A673 (cell line): ENCODE measurements around the gene HOXD8. TPM values are rescaled to one million over a fixed set of nuclear protein-coding genes. Genes with fewer than 3 reads are reported as not detected.

Experiments
- BruUV-seq: library from RNA; stranded (reverse); fragments of 400-500 nt; replicated peaks from 2 replicates; lab custom pipeline; 2021; lab: Mats Ljungman, UMichigan
- CTCF ChIA-PET: fragments of 300-600 bp; sonication (Branson Sonifier 250); formaldehyde crosslinking; loops from one replicate; lab custom pipeline; 2022; ENCODE audit warnings: antibody characterized with exemption; lab: Charles Lee
- POLR2A ChIA-PET: fragments of 300-600 bp; sonication (Branson Sonifier 250); formaldehyde crosslinking; loops from one replicate; lab custom pipeline; 2022; ENCODE audit warnings: antibody characterized with exemption; ENCODE audit not compliant: low non-redundant PET; lab: Charles Lee
- DNase-seq: peaks from one replicate; pipeline ENCODE4 v3.0.0-alpha.2; 2015; ENCODE audit warnings: low spot score
- H3K27ac ChIP-seq: fragments of 200-600 bp; sonication (generic); 2 replicates; pipeline ENCODE4 v1.5.1; 2016; ENCODE audit warnings: mixed run types, low read depth, mild to moderate bottlenecking, mixed read lengths, antibody characterized with exemption, low read length; ENCODE audit not compliant: poor library complexity, severe bottlenecking
- H3K27me3 ChIP-seq: fragments of 200-600 bp; sonication (generic); replicated peaks from 2 replicates; pipeline ENCODE4 v1.6.1; 2017; ENCODE audit warnings: mixed run types, low read depth, mild to moderate bottlenecking, mixed read lengths, antibody characterized with exemption, low read length; ENCODE audit not compliant: insufficient read depth, poor library complexity
- H3K36me3 ChIP-seq: fragments of 200-600 bp; sonication (generic); 2 replicates; pipeline ENCODE4 v1.6.1; 2016; ENCODE audit warnings: mixed run types, mild to moderate bottlenecking, mixed read lengths, antibody characterized with exemption, low read length; ENCODE audit not compliant: insufficient read depth, poor library complexity, severe bottlenecking
- H3K4me1 ChIP-seq: fragments of 200-600 bp; sonication (generic); 2 replicates; pipeline ENCODE4 v1.6.1; 2017; ENCODE audit warnings: mixed run types, mild to moderate bottlenecking, mixed read lengths, antibody characterized with exemption, low read length; ENCODE audit not compliant: insufficient read depth, poor library complexity, severe bottlenecking
- H3K4me3 ChIP-seq: fragments of 200-600 bp; sonication (generic); 2 replicates; pipeline ENCODE4 v1.5.1; 2016; ENCODE audit warnings: low read depth, mixed run types, mild to moderate bottlenecking, mixed read lengths, low read length; ENCODE audit not compliant: poor library complexity, severe bottlenecking
- H3K9me3 ChIP-seq: fragments of 200-600 bp; sonication (generic); 2 replicates; pipeline ENCODE4 v1.6.1; 2016; ENCODE audit warnings: mixed run types, low read depth, mild to moderate bottlenecking, mixed read lengths, antibody characterized with exemption, low read length; ENCODE audit not compliant: poor library complexity, severe bottlenecking
- CTCF ChIP-seq: fragments of 300-800, 200-600 bp; sonication (generic); conservative IDR thresholded peaks from 2 replicates; pipeline ENCODE4 v1.5.1; 2017; ENCODE audit warnings: low read depth, mild to moderate bottlenecking, antibody characterized with exemption, low read length, moderate library complexity, mixed read lengths
- EZH2 ChIP-seq: fragments of 200-600 bp; sonication (generic); IDR thresholded peaks from 2 replicates; pipeline ENCODE4 v1.6.1; 2017; ENCODE audit warnings: borderline replicate concordance, low read depth, mild to moderate bottlenecking, mixed read lengths, antibody characterized with exemption, low read length; ENCODE audit not compliant: poor library complexity, severe bottlenecking
- intact Hi-C: fragments of 100-400 bp; cut with micrococcal nuclease; formaldehyde crosslinking; loops from one replicate; pipeline ENCODE4 v1.10.0; 2022; ENCODE audit not compliant: unreplicated experiment
- microRNA-seq: library from miRNA; unstranded; fragments of <30 nt; microRNA quantifications from one replicate; pipeline ENCODE4 v1.2.0, GENCODE V29; 2021
- total RNA-seq: library from RNA; stranded (reverse); gene quantifications from 2 replicates; pipeline ENCODE4 v1.2.3, GENCODE V29; 2021

Gene HOXD8
- total RNA-seq, 1 experiment from 2014 or later, result 56.8 TPM

GRCh38 chr2:176181551-176181950, 52.0 kb downstream of the HOXD8 start:
- H3K36me3 ChIP-seq, result no peaks in the 10 kb centered on the region
- CTCF ChIA-PET, result no interaction called here
- H3K27ac ChIP-seq, result no peak overlapping the region
- no peak for DNase-seq
- H3K4me1 ChIP-seq, result no peaks in the 10 kb centered on the region
- intact Hi-C loops, result no loop called here
- TF ChIP-seq EZH2 (no peak), CTCF (no peak)
- no peaks in the 10 kb centered on the region for H3K27me3 ChIP-seq
- H3K4me3 ChIP-seq, result no peak overlapping the region
- no peaks in the 10 kb centered on the region for H3K9me3 ChIP-seq
- POLR2A ChIA-PET, result no interaction called here
- no TSS peak for BruUV-seq

Small RNA genes within 50 kb of the gene (microRNA-seq; reads per million reads assigned to microRNA genes)
- gene MIR10B, result 118,193 reads per million, percentile 100 among the genes with 10 or more reads in this experiment

Other genes starting within 250 kb of the HOXD8 start
- 42.5 and 46.6 TPM in 2 replicates for gene LNPK, start 127.4 kb upstream of the HOXD8 start, total RNA-seq
- gene EVX2, start 45.7 kb upstream of the HOXD8 start, total RNA-seq, result 0.41 and 0.70 TPM in 2 replicates
- gene HOXD13, start 37.0 kb upstream of the HOXD8 start, total RNA-seq, result 32.7 and 33.8 TPM in 2 replicates
- 0.58 and 0.72 TPM in 2 replicates for gene HOXD12, start 29.9 kb upstream of the HOXD8 start, total RNA-seq
- 107 and 123 TPM in 2 replicates for gene HOXD11, start 22.4 kb upstream of the HOXD8 start, total RNA-seq
- 88.6 and 98.3 TPM in 2 replicates for gene HOXD10, start 12.9 kb upstream of the HOXD8 start, total RNA-seq
- gene HOXD9, start 7.0 kb upstream of the HOXD8 start, total RNA-seq, result 63.0 and 64.9 TPM in 2 replicates
- 30.8 and 34.3 TPM in 2 replicates for gene HOXD4, start 21.8 kb downstream of the HOXD8 start, total RNA-seq
- 41.3 and 53.0 TPM in 2 replicates for gene HOXD3, start 27.6 kb downstream of the HOXD8 start, total RNA-seq
- not detected in 2 replicates for gene HOXD1, start 59.0 kb downstream of the HOXD8 start, total RNA-seq
- gene MTX2, start 139.7 kb downstream of the HOXD8 start, total RNA-seq, result 31.1 and 35.1 TPM in 2 replicates